GM23338 (cell line): Measurements from ENCODE around the gene OTOGL. TPM values are rescaled to one million over a fixed set of nuclear protein-coding genes. Genes with fewer than 3 reads are reported as not detected.
A peak's percentile ranks its signal among the peaks of the same experiment; 100 is the strongest.

ENCODE experiments used
- ATAC-seq: fragments of 200-7000 bp; cut with Tn5 transposase; 3 replicates; pipeline ENCODE4 v1.9.1; 2020
- DNase-seq: peaks from one replicate; pipeline ENCODE4 v3.0.0-alpha.2; 2015; ENCODE audit warnings: low spot score
- H2AFZ ChIP-seq: fragments of 200-600 bp; sonication (generic); 2 replicates; pipeline ENCODE4 v1.8.0; 2016; ENCODE audit warnings: antibody characterized with exemption, mild to moderate bottlenecking, moderate library complexity
- H3F3A ChIP-seq: fragments of 200-600 bp; sonication (generic); replicated peaks from 2 replicates; pipeline ENCODE4 v1.8.0; 2017; ENCODE audit warnings: antibody characterized with exemption, mixed run types, low read depth
- H3K27ac ChIP-seq: fragments of 200-600 bp; sonication (generic); 2 replicates; pipeline ENCODE4 v1.6.1; 2016; ENCODE audit warnings: low read depth
- H3K27me3 ChIP-seq: fragments of 200-600 bp; sonication (generic); 2 replicates; pipeline ENCODE4 v1.8.0; 2016; ENCODE audit warnings: mild to moderate bottlenecking, mixed run types, moderate library complexity; ENCODE audit not compliant: insufficient read depth
- H3K36me3 ChIP-seq: fragments of 200-600 bp; sonication (generic); 2 replicates; pipeline ENCODE4 v1.8.0; 2016; ENCODE audit warnings: mild to moderate bottlenecking; ENCODE audit not compliant: insufficient read depth
- H3K4me1 ChIP-seq: fragments of 200-600 bp; sonication (generic); 2 replicates; pipeline ENCODE4 v1.8.0; 2016; ENCODE audit warnings: mild to moderate bottlenecking, moderate library complexity; ENCODE audit not compliant: insufficient read depth
- H3K4me2 ChIP-seq: fragments of 200-600 bp; sonication (generic); 2 replicates; pipeline ENCODE4 v1.7.1; 2017; ENCODE audit warnings: mixed run types
- H3K4me3 ChIP-seq: fragments of 200-600 bp; sonication (generic); 2 replicates; pipeline ENCODE4 v1.6.1; 2016; ENCODE audit warnings: mixed run types
- H3K79me2 ChIP-seq: fragments of 200-600 bp; sonication (generic); replicated peaks from 2 replicates; pipeline ENCODE4 v1.8.0; 2017; ENCODE audit warnings: mild to moderate bottlenecking; ENCODE audit not compliant: insufficient read depth
- H3K9me2 ChIP-seq: fragments of 200-600 bp; sonication (generic); 2 replicates; pipeline ENCODE4 v1.8.0; 2017; ENCODE audit not compliant: insufficient read depth
- H4K20me1 ChIP-seq: fragments of 200-600 bp; sonication (generic); replicated peaks from 2 replicates; pipeline ENCODE4 v1.8.0; 2017; ENCODE audit warnings: mild to moderate bottlenecking; ENCODE audit not compliant: insufficient read depth
- H3K27ac Mint-ChIP-seq: 2 replicates; pipeline ENCODE4 v1.8.0; 2020; ENCODE audit warnings: inconsistent platforms, mild to moderate bottlenecking, moderate library complexity, mixed read lengths
- H3K27me3 Mint-ChIP-seq: 3 replicates; pipeline ENCODE4 v1.8.0; 2022; ENCODE audit warnings: low read depth, mild to moderate bottlenecking, moderate library complexity, mixed read lengths, inconsistent platforms; ENCODE audit not compliant: insufficient read depth, poor library complexity
- H3K36me3 Mint-ChIP-seq: 3 replicates; pipeline ENCODE4 v1.8.0; 2021; ENCODE audit warnings: low read depth, mild to moderate bottlenecking, inconsistent platforms, moderate library complexity, mixed read lengths
- H3K4me1 Mint-ChIP-seq: 3 replicates; pipeline ENCODE4 v1.8.0; 2020; ENCODE audit warnings: mild to moderate bottlenecking, inconsistent platforms, mixed read lengths
- H3K4me3 Mint-ChIP-seq: 3 replicates; pipeline ENCODE4 v1.8.0; 2021; ENCODE audit warnings: moderate library complexity, mild to moderate bottlenecking, inconsistent platforms, mixed read lengths
- H3K9me3 Mint-ChIP-seq: 3 replicates; pipeline ENCODE4 v1.8.0; 2020; ENCODE audit warnings: moderate library complexity, mild to moderate bottlenecking, inconsistent platforms, mixed read lengths
- CREB1 ChIP-seq: fragments of 250-450 bp; sonication (Bioruptor Pico); IDR thresholded peaks from 2 replicates; pipeline ENCODE4 v1.5.0; 2020; ENCODE audit warnings: low read depth, mild to moderate bottlenecking, moderate library complexity
- ETS1 ChIP-seq: IDR thresholded peaks from 2 replicates; pipeline ENCODE4 v1.6.1; 2016; ENCODE audit warnings: antibody characterized with exemption
- EZH2 ChIP-seq: fragments of 200-600 bp; sonication (generic); IDR thresholded peaks from one replicate; pipeline ENCODE4 v1.8.0; 2017; ENCODE audit warnings: antibody characterized with exemption, mild to moderate bottlenecking, low read depth; ENCODE audit not compliant: unreplicated experiment
- EZH2phosphoT487 ChIP-seq: fragments of 200-600 bp; sonication (generic); IDR thresholded peaks from one replicate; pipeline ENCODE4 v1.8.1; 2018; ENCODE audit warnings: antibody characterized with exemption; ENCODE audit not compliant: unreplicated experiment
- JUNB ChIP-seq: IDR thresholded peaks from one replicate; pipeline ENCODE4 v1.6.1; 2016; ENCODE audit warnings: antibody characterized with exemption; ENCODE audit not compliant: unreplicated experiment
- NANOG ChIP-seq: IDR thresholded peaks from 2 replicates; pipeline ENCODE4 v1.6.1; 2016; ENCODE audit warnings: antibody characterized with exemption, borderline replicate concordance
- POLR2AphosphoS5 ChIP-seq: IDR thresholded peaks from 2 replicates; pipeline ENCODE4 v1.6.1; 2016; ENCODE audit warnings: antibody characterized with exemption, low read depth
- REST ChIP-seq: IDR thresholded peaks from one replicate; pipeline ENCODE4 v1.6.1; 2018; ENCODE audit warnings: antibody characterized with exemption; ENCODE audit not compliant: unreplicated experiment
- STAT1 ChIP-seq: IDR thresholded peaks from one replicate; pipeline ENCODE4 v1.6.1; 2016; ENCODE audit warnings: antibody characterized with exemption; ENCODE audit not compliant: unreplicated experiment
- ZNF331 ChIP-seq: fragments of 250-450 bp; sonication (Bioruptor Pico); IDR thresholded peaks from 2 replicates; pipeline ENCODE4 v1.5.0; 2020; ENCODE audit warnings: low read depth, mild to moderate bottlenecking, moderate library complexity
- ZNF462 ChIP-seq: fragments of 250-450 bp; sonication (Bioruptor Pico); IDR thresholded peaks from 2 replicates; pipeline ENCODE4 v1.5.0; 2020; ENCODE audit warnings: mild to moderate bottlenecking, moderate library complexity
- polyA plus RNA-seq: library from polyadenylated mRNA; unstranded; fragments of >200 nt; fragmentation: Nextera tagmentation; extraction: Ambion mirVana; gene quantifications from 2 replicates; pipeline ENCODE4 v1.2.1, GENCODE V29; 2016
- total RNA-seq: library from RNA; depleted of rRNA; stranded (reverse); fragments of >200 nt; shearing (Covaris generic); gene quantifications from 2 replicates; pipeline ENCODE4 v1.2.3, GENCODE V29; 2014

The OTOGL gene
- total and polyA plus RNA-seq, 2 experiments from 2014 or later, result 0.36 to 0.66 TPM

GRCh38 chr12:80135624-80136023 is 36.3 kb downstream of the OTOGL start:
- H3K4me1 Mint-ChIP-seq, result no peaks in the 10 kb centered on the region
- H3K4me2 ChIP-seq, result no peak overlapping the region
- no peaks in the 10 kb centered on the region for H3K79me2 ChIP-seq
- no peaks in the 10 kb centered on the region for H3K9me3 Mint-ChIP-seq
- H3K27ac ChIP-seq, result no peak overlapping the region
- no peak for DNase-seq
- no peak overlapping the region for H3K4me3 ChIP-seq
- ATAC-seq, result no peak
- no peaks in the 10 kb centered on the region for H3K36me3 ChIP-seq
- no peaks in the 10 kb centered on the region for H3K27me3 ChIP-seq
- no peaks in the 10 kb centered on the region for H3K9me2 ChIP-seq
- no peak for TF ChIP-seq EZH2
- no peak for TF ChIP-seq ZNF462 (CRISPR knock-in tag)
- no peak for TF ChIP-seq ZNF331 (CRISPR knock-in tag)
- no peak for TF ChIP-seq JUNB
- no peak for TF ChIP-seq NANOG
- TF ChIP-seq EZH2phosphoT487, result no peak
- TF ChIP-seq CREB1 (CRISPR knock-in tag), result no peak
- no peak overlapping the region for H3K4me3 Mint-ChIP-seq
- H3K4me1 ChIP-seq, result no peaks in the 10 kb centered on the region
- H3K27ac Mint-ChIP-seq, result no peak overlapping the region
- no peaks in the 10 kb centered on the region for H3K36me3 Mint-ChIP-seq
- H2AFZ ChIP-seq, result no peak overlapping the region
- H3K27me3 Mint-ChIP-seq, result no peaks in the 10 kb centered on the region
- H4K20me1 ChIP-seq, result no peaks in the 10 kb centered on the region
- H3F3A ChIP-seq, result no peaks in the 10 kb centered on the region

GRCh38 chr12:80140005-80140404 is 40.7 kb downstream of the OTOGL start:
- Histone ChIP-seq H2AFZ (peak overlapping the region; percentile 81; the same call in 1 of the 2 replicates), H3K4me3 (no peak overlapping the region), H3K36me3 (no peaks in the 10 kb centered on the region), H3K4me2 (no peak overlapping the region), H3K27ac (no peak overlapping the region), H3F3A (no peaks in the 10 kb centered on the region), H3K79me2 (no peaks in the 10 kb centered on the region), H3K9me2 (no peaks in the 10 kb centered on the region), H3K4me1 (no peaks in the 10 kb centered on the region), H3K27me3 (no peaks in the 10 kb centered on the region), H4K20me1 (no peaks in the 10 kb centered on the region)
- Mint-ChIP-seq H3K27me3 (no peaks in the 10 kb centered on the region), H3K36me3 (no peaks in the 10 kb centered on the region), H3K4me1 (peaks cover 5% of the 10 kb centered on the region; the same call in 1 of the 3 replicates), H3K27ac (no peak overlapping the region), H3K9me3 (no peaks in the 10 kb centered on the region), H3K4me3 (no peak overlapping the region)
- ATAC-seq (no peak), DNase-seq (no peak)
- TF ChIP-seq REST (no peak), JUNB (no peak), POLR2AphosphoS5 (no peak), ETS1 (no peak), EZH2 (no peak), STAT1 (no peak)
